HG03066 (cell line): Measurements from ENCODE around the gene EXOC2.

Experiments
- ATAC-seq: cut with Tn5 transposase; IDR thresholded peaks from one replicate; pipeline ENCODE4 v1.9.1; 2021; ENCODE audit warnings: low read depth; ENCODE audit not compliant: unreplicated experiment

The EXOC2 gene

DNA sequence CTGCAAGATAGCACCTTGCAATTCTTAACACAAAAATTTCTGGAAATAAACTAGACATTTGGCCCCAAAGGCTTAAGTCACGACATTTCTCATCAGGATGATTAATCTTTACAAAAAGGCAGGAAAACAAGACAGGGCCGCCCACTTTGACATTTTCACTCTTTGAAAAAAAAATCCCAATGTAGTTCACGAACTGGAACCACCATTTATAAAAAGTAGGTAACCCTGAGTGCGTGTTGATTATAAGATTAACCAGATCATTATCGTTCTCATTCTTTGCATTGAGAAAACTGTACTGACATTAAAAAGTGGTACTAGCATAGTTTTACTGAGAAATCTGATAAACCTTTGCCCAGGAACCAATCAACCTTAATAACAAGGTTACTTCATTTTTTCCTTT is 144.8 kb downstream of the EXOC2 start:
- no peak for ATAC-seq

- ATAC-seq: no peak
Observed at GRCh38 chr6:540490-540889, 152.4 kb downstream of the EXOC2 start.

GRCh38 chr6:537114-537513 is 155.8 kb downstream of the EXOC2 start:
- no peak for ATAC-seq

- no peak for ATAC-seq
Observed at GRCh38 chr6:530425-530824, 162.5 kb downstream of the EXOC2 start.

- no peak for ATAC-seq
Observed at GRCh38 chr6:528989-529388, 163.9 kb downstream of the EXOC2 start.

- ATAC-seq: no peak
Observed at GRCh38 chr6:527989-528673, 164.8 kb downstream of the EXOC2 start.

- ATAC-seq: no peak
Observed at GRCh38 chr6:524803-525202, 168.1 kb downstream of the EXOC2 start.

- no peak for ATAC-seq
Observed at GRCh38 chr6:520820-521219, 172.1 kb downstream of the EXOC2 start.

GRCh38 chr6:518218-518617 is 174.7 kb downstream of the EXOC2 start:
- no peak for ATAC-seq

DNA sequence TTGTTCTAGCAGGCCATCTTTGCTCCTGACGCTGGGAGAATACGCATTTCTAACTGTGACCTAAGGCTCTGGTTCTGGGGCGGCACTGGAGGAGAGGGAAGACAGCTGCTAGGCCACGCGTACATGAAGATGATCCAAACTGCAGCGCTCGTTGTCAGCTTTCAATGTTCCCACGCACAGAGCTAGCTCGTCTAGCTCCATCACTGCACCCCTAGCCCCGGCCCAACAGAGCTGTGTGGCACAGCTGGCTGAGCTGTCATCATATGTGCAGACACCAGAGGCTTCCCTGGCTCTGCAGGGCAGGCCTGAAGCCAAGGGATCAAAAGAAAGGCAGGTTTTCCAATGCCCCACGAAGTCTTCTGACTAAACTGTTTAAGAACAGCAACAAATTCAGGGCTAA is 176.7 kb downstream of the EXOC2 start:
- ATAC-seq: no peak

DNA sequence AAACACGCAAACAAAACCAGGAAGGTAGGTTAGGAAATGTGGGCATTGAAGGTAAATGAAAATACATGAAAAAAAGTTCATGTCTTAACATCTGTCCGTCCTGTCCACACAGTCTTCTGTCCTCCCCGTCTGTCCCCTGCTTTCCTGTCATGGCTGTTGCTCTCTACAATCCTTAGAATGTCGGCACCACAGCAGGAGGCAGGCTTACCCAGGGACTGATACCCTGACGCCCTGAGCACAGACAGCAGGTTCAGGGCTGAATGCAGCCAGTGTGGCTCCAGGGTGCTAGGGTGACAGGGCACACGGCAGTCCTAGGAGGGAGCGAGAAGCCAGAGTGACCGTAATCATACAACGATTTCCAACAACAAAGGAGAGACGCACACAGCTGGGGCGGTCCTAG is 177.7 kb downstream of the EXOC2 start:
- no peak for ATAC-seq

DNA sequence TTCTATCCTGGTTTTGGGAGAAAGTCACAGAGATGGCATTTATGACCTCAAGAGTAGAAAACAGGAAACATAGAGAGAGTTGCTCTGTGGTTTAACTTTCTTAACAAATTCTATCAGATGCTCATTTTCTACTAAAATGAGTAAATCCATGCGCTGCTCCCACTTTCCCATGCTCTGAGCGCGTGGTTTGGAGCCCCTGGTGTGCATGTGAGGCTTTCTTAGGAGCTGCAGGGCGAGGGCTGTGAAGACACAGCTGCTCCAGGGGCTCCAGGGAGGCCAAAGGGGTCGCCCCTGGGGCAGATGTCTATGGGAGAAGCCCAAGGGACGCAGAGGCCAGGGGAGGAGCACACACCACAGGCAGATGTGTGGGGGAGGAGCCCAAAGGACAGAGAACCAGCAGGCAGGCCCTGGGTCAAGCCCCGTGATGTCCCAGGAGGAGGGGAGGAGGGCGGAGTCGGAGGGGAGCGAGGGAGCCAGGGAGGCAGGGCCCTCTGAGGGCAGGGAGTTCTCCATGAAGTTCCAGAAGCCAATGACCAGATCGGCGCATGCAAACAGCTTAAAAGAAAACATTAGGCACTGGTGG is 178.5 kb downstream of the EXOC2 start:
- no peak for ATAC-seq

GRCh38 chr6:513961-514360 is 179.0 kb downstream of the EXOC2 start:
- ATAC-seq: no peak

DNA sequence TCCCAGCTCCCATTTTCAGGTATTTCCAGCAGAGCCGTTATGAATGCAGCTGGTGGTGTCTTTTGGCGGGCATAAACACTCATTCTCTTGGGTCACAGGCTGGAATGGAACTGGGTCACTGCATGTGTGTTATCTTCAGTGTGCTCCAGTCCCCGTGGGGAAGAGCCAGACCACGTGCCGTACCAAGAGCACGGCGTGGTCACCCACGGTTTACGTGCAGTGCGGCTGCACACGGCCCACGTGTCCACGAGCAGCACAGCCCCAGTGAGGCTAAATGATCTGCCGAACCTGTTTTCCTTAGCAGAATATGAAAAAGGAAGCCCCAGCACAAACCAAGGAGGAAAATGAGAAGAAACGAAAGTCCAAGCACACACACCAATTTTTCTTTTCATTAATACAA is 179.9 kb downstream of the EXOC2 start:
- no peak for ATAC-seq

- ATAC-seq: no peak
Observed at GRCh38 chr6:511488-512137, 181.3 kb downstream of the EXOC2 start.

DNA sequence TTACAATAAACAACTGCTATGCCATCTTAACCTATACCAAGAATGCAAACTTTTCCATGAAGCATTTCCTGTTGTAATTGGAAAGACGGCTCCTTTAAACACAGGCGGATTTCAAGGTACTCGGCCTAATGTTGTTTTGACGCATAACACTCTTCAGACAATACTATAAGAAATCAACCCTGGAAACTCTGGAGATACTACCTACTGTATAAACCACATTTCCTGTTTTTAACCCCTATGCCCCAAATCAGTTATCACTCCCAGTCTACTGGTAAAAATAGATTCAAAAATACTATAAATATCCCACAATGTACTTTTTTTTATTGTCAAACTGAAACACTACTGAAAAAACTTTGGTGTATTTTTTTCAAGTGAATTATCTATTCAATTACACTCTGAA is 183.3 kb downstream of the EXOC2 start:
- no peak for ATAC-seq

DNA sequence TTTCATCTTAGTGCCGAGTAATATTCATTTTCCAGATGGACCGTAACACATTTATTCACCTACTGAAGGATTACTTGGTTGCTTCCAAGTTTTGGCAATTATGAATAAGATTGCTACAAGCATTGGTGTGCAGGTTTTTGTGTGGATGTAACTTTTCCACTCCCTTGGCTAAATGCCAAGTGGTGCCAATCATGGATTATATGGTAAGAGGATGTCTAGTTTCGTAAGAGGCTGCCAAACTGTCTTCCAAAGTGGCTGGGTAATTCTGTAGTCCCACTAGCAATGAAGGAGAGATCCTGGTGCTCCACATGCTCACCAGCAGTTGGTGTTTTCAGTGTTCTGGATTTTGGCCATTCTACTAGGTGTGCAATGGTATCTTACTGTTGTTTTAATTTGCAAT is 184.3 kb downstream of the EXOC2 start:
- no peak for ATAC-seq

GRCh38 chr6:508006-508405 is 184.9 kb downstream of the EXOC2 start:
- no peak for ATAC-seq

- no peak for ATAC-seq
Observed at GRCh38 chr6:506920-507622, 185.9 kb downstream of the EXOC2 start.

GRCh38 chr6:506508-506907 is 186.4 kb downstream of the EXOC2 start:
- ATAC-seq: no peak

DNA sequence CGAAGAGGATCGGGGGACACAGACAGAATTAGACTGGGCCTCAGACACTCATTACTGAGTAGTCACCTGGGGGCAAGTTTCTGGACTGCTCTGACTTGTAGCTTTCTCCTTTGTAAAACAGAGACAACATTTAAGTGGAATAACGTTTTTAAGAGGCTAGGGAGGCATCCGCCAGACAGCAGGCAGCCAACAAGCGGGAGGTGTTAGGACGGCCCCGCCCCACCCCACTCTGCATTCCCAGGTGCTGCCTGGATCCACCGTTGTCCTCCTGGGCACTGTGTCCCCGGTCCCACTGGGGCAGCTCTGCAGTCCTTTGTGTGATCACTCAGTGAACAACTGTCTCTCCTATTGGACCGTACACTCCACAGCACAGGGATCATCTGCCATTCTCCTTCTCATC is 187.6 kb downstream of the EXOC2 start:
- no peak for ATAC-seq
